Neutrophil (primary cell): ENCODE data around the gene MAPK8IP2.

Experiments used
- H3K27ac ChIP-seq: fragments of 200-600 bp; sonication (generic); 2 replicates; pipeline ENCODE4 v1.5.1; 2016; ENCODE audit warnings: mild to moderate bottlenecking, moderate library complexity
- H3K27me3 ChIP-seq: fragments of 200-600 bp; sonication (generic); 2 replicates; pipeline ENCODE4 v1.6.0; 2016; ENCODE audit warnings: mild to moderate bottlenecking
- H3K36me3 ChIP-seq: fragments of 200-600 bp; sonication (generic); 2 replicates; pipeline ENCODE4 v1.5.1; 2017
- H3K4me1 ChIP-seq, 2 experiments: fragments of 200-600 bp in 1 of 2; sonication (generic) in 1 of 2; 1 replicate in 1 of 2; 2 replicates in 1 of 2; pipeline versions ENCODE4 v1.5.1 to v1.6.1; 2013 to 2016; ENCODE audit warnings: low read depth in 1 of 2, low read length in 1 of 2, mild to moderate bottlenecking in 1 of 2, moderate library complexity in 1 of 2; ENCODE audit not compliant: control insufficient read depth in 1 of 2, insufficient read depth in 1 of 2
- H3K4me3 ChIP-seq, 2 experiments: fragments of 200-600 bp in 1 of 2; sonication (generic) in 1 of 2; 1 replicate in 1 of 2; 2 replicates in 1 of 2; pipeline ENCODE4 v1.5.1; 2013 to 2016; ENCODE audit warnings: low read depth in 1 of 2, low read length in 1 of 2, mild to moderate bottlenecking in 1 of 2, moderate library complexity in 1 of 2
- H3K9me3 ChIP-seq: fragments of 200-600 bp; sonication (generic); 2 replicates; pipeline ENCODE4 v1.5.1; 2016
- CTCF ChIP-seq: fragments of 200-600 bp; sonication (generic); IDR thresholded peaks from 2 replicates; pipeline ENCODE4 v1.5.1; 2016; ENCODE audit warnings: antibody characterized with exemption

MAPK8IP2 gene

GRCh38 chr22:50561401-50562358, 38.9 kb upstream of the MAPK8IP2 start:
- Histone ChIP-seq H3K36me3 (no peaks in the 10 kb centered on the region), H3K9me3 (no peaks in the 10 kb centered on the region), H3K27ac (peak overlapping the region; percentile 16), H3K27me3 (peaks cover 21% of the 10 kb centered on the region), H3K4me1 (peaks cover 11 to 15% of the 10 kb centered on the region in 2 experiments), H3K4me3 (no peak overlapping the region)
- TF ChIP-seq CTCF, result no peak

- H3K27me3 ChIP-seq, result peaks cover 21% of the 10 kb centered on the region
- peak; percentile 100 for TF ChIP-seq CTCF
- peaks cover 11 to 15% of the 10 kb centered on the region in 2 experiments for H3K4me1 ChIP-seq
- peak within 1 kb of the TSS; percentile 69 to 88 for H3K4me3 ChIP-seq
- no peaks in the 10 kb centered on the region for H3K9me3 ChIP-seq
- peaks cover 6% of the 10 kb centered on the region for H3K36me3 ChIP-seq
- peak within 1 kb of the TSS; percentile 76 for H3K27ac ChIP-seq
Observed at GRCh38 chr22:50562523-50563412, 37.8 kb upstream of the MAPK8IP2 start, which contains the start of gene SYCE3. SYCE3 (minus strand) TSS chr22:50562919; CDS start chr22:50556405, 6,514 bp downstream.

- Histone ChIP-seq H3K27ac (peak overlapping the region; percentile 76), H3K4me3 (peak overlapping the region; percentile 69 to 88)
- TF ChIP-seq CTCF, result no peak
Observed at GRCh38 chr22:50563413-50564160, 37.0 kb upstream of the MAPK8IP2 start.

GRCh38 chr22:50564289-50564688, 36.3 kb upstream of the MAPK8IP2 start:
- Histone ChIP-seq H3K27me3 (peaks cover 21% of the 10 kb centered on the region), H3K36me3 (peaks cover 19% of the 10 kb centered on the region), H3K27ac (no peak overlapping the region), H3K4me1 (peaks cover 11 to 15% of the 10 kb centered on the region in 2 experiments), H3K9me3 (no peaks in the 10 kb centered on the region), H3K4me3 (no peak overlapping the region)
- TF ChIP-seq CTCF, result no peak

More at GRCh38 chr22:50563413-50564160, 37.0 kb upstream of the MAPK8IP2 start:
- Histone ChIP-seq H3K27me3 (peaks cover 21% of the 10 kb centered on the region), H3K36me3 (peaks cover 12% of the 10 kb centered on the region), H3K9me3 (no peaks in the 10 kb centered on the region), H3K4me1 (peaks cover 11 to 15% of the 10 kb centered on the region in 2 experiments)
